22Rv1 (cell line): ENCODE measurements around the gene LTA4H.

Experiments used
- ZFX ChIP-seq: fragments of 450-650 bp; IDR thresholded peaks from 2 replicates; pipeline ENCODE4 v1.6.1; 2017; ENCODE audit warnings: antibody characterized with exemption, borderline replicate concordance
- TF ChIP-seq, protein P1 (sequence below): fragments of 450-650 bp; IDR thresholded peaks from 2 replicates; pipeline ENCODE4 v1.5.1; 2017; ENCODE audit warnings: mild to moderate bottlenecking

DNA sequence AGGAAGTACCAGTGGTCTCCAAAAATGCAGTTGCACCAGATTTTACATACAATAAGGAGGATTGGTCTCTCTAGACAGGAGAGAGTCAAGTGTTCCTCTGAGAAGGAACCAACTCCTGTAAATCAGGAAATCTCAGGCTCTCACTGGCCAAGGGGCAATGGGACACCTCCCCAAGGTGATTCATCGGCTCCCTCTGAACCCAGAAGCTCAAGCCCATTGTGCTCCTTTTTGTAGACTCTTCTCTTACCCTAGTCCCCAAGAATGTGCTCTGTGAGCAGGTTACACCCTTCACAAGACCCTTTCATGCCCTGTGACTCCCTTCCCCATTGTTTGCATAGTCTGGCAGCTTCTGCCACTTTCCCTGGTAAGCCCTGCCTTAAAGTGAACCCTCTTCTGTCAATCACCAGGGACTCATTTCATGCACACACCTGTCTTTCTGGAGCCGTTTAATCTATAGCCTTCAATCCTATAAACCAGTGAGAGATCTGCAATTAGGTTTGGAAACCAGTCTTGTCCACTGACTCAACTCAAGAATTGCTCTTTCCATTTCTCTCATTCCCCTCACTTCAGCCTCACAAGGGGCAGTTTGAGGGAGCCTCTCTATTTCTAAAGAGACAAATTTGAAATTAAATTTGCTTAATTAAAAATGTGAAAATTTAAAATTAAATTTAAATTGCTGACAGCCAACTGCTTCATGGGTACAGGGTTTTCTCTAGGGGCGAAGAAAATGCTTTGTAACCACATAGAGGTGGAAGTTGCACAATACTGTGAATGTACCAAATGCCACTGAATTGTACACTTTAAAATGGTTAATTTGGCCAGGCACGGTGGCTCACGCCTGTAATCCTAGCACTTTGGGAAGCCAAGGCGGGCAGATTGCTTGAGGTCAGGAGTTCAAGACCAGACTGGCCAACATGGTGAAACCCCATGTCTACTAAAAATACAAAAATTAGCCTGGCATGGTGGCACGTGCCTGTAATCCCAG, 38.3 kb upstream of the LTA4H start:
- TF ChIP-seq, protein P1, sequence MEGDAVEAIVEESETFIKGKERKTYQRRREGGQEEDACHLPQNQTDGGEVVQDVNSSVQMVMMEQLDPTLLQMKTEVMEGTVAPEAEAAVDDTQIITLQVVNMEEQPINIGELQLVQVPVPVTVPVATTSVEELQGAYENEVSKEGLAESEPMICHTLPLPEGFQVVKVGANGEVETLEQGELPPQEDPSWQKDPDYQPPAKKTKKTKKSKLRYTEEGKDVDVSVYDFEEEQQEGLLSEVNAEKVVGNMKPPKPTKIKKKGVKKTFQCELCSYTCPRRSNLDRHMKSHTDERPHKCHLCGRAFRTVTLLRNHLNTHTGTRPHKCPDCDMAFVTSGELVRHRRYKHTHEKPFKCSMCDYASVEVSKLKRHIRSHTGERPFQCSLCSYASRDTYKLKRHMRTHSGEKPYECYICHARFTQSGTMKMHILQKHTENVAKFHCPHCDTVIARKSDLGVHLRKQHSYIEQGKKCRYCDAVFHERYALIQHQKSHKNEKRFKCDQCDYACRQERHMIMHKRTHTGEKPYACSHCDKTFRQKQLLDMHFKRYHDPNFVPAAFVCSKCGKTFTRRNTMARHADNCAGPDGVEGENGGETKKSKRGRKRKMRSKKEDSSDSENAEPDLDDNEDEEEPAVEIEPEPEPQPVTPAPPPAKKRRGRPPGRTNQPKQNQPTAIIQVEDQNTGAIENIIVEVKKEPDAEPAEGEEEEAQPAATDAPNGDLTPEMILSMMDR: no peak
- TF ChIP-seq ZFX: no peak
